HFF-Myc (cell line): ENCODE results near the gene RING1.

Experiments
- DNase-seq: peaks from one replicate; pipeline ENCODE4 v3.0.0-alpha.2; 2011; ENCODE audit warnings: low read depth; ENCODE audit errors: extremely low read depth
- H3K4me3 ChIP-seq: replicated peaks from 2 replicates; pipeline ENCODE4 v1.5.1; 2011; ENCODE audit warnings: low read depth, mild to moderate bottlenecking, control low read depth, low read length
- CTCF ChIP-seq: IDR thresholded peaks from 2 replicates; pipeline ENCODE4 v1.5.1; 2012; ENCODE audit warnings: mild to moderate bottlenecking, low read depth, low read length, control low read depth; ENCODE audit errors: missing control alignments

Gene RING1

GRCh38 chr6:33164665-33165373, 43.5 kb upstream of the RING1 start:
- no peak overlapping the region for H3K4me3 ChIP-seq
- no peak for TF ChIP-seq CTCF
- DNase-seq: no peak

- H3K4me3 ChIP-seq: no peak overlapping the region
- no peak for TF ChIP-seq CTCF
- DNase-seq: no peak
Observed at GRCh38 chr6:33165581-33166258, 42.6 kb upstream of the RING1 start.

GRCh38 chr6:33166363-33166762, 41.9 kb upstream of the RING1 start:
- TF ChIP-seq CTCF: no peak
- H3K4me3 ChIP-seq: no peak overlapping the region
- no peak for DNase-seq

GRCh38 chr6:33166811-33167210, 41.5 kb upstream of the RING1 start:
- no peak for TF ChIP-seq CTCF
- no peak overlapping the region for H3K4me3 ChIP-seq
- no peak for DNase-seq

- H3K4me3 ChIP-seq: no peak overlapping the region
- DNase-seq: no peak
- TF ChIP-seq CTCF: no peak
Observed at GRCh38 chr6:33167374-33168283, 40.7 kb upstream of the RING1 start.

GRCh38 chr6:33168284-33168601, 40.1 kb upstream of the RING1 start:
- no peak for TF ChIP-seq CTCF
- no peak overlapping the region for H3K4me3 ChIP-seq
- DNase-seq: no peak
